HG02623 (cell line): ENCODE measurements around the gene C14orf119.

ENCODE experiments used
- ATAC-seq: cut with Tn5 transposase; IDR thresholded peaks from one replicate; pipeline ENCODE4 v1.9.1; 2021; ENCODE audit warnings: moderate library complexity; ENCODE audit not compliant: unreplicated experiment

The C14orf119 gene

GRCh38 chr14:23124337-23124954 is 29.1 kb downstream of the C14orf119 start:
- no peak for ATAC-seq

GRCh38 chr14:23125011-23125410 is 29.7 kb downstream of the C14orf119 start:
- no peak for ATAC-seq

DNA sequence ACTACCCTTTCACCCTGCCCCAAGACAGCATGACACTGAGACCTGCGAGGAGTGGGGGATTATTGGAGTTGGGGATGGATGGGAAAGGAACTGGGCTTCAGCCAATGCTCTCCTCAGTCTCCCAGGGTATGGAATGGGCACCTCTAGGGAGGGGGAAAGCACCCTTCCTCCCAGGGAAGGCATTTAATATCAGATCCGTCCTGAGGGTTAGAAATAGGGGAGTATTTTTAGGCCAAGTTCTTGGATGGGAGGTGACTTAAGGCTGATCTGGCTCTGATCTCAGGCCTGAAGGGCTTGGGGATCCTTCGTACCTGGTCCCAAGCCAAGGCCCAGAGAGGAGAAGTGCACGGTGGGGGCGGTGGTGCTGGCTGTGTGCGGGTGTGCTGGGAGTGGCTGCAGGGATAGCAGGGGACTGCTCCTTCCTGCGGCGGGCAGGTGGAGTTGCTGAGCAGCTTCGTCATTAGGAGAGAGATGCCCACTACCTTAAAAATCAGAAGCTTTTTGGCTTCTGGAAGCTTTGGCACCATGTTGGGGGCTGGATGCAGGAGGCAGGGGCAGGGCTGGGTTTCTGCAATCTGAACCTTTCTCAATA is 30.7 kb downstream of the C14orf119 start:
- no peak for ATAC-seq

DNA sequence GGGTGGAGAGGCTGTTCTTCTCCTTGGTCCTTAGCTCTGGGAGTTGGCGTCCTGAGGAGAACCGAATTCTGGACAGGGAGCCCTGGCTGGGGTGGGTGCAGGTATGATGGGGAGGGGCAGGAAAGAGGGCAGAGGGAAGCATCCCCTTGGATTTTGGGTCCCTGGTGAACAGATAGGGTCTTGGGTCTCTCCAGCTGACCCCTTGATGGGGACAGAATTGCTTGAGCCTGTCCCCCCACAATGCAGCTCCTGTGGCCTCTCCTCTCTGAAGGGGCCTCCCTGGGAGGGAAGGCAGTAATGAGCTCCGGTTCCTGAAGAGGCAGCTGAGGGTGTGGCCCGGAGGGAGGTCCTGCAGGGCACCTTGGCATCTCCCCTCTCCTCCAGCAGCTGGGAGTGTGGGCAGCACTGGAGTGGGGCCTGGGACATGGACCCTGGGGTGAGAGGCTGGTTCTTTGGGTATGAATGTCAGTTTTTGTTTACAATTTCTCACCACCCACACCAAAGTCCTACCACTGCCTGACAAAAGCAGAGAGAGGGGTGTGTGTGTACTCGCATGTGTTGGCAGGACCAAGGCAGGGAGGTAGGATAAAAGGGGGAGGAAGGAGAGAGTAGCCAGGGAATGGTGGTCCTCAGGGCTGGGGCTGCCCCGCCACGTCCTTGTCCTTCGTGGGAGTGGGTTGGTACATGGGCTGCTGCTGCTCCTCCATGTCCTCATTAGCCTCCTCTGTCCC is 31.4 kb downstream of the C14orf119 start:
- no peak for ATAC-seq

- ATAC-seq, result no peak
Observed at GRCh38 chr14:23127861-23128260, 32.6 kb downstream of the C14orf119 start.

DNA sequence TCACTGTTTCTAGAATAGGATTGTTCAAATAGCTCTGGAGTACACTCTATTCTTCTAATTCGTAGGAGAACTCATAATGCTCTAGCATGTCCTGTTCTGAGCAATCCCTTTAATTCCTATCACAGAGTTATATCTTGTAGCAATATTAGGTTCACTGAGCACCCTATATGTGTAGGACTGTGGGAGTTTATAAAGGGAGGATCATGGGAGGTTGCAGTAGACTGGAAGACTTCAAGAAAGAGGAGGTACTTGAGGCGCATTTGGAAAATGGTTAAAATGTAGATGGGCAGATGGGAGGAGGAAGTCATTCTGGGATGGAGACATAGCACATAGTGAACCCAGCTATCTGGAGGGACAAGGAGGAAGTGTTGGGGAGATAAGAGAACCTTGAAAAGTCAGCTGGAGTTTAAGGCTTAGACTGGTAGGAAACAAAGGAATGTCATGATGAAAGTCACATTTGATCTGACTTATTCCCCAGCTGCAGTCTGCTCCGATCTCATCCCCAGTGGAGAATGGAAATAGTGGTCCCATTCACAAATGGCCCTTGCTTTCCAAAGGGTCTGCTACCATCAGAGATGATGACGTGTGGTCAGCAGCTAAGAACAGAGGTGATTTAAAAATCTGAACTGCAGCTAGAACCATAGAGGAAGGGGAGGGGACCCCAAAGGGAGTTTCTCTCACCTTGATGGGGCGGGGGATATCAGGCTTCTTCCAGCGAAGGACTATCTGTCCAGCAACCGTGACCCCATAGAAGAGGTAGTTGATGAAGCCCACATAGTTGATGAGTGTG is 33.9 kb downstream of the C14orf119 start:
- no peak for ATAC-seq

- ATAC-seq, result no peak
Observed at GRCh38 chr14:23129759-23130316, 34.5 kb downstream of the C14orf119 start.

DNA sequence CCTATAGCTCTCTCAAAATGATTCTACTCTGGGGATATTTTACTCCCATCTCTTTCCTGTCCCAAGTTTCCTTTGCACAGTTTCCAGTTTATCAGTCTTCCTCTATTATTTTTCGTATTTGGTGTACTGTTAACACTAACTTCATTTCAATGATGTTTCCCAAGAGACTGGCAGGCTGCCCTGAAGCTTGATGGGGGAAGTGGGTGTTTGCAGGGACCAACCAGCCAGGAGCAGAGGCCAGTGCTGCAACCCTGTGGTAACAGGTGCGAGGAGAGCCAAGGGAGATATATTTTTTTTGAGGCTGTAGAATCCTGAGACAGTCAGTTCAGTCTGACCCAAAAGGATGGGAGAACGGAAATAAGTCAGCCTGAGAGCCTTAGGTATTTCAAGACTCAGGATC is 35.6 kb downstream of the C14orf119 start:
- ATAC-seq, result no peak

GRCh38 chr14:23131482-23131881 is 36.2 kb downstream of the C14orf119 start:
- no peak for ATAC-seq

GRCh38 chr14:23132970-23133369 is 37.7 kb downstream of the C14orf119 start:
- ATAC-seq, result no peak

GRCh38 chr14:23136566-23137133 is 41.3 kb downstream of the C14orf119 start:
- no peak for ATAC-seq

- no peak for ATAC-seq
Observed at GRCh38 chr14:23137192-23137812, 42.0 kb downstream of the C14orf119 start.

- no peak for ATAC-seq
Observed at GRCh38 chr14:23137813-23138535, 42.7 kb downstream of the C14orf119 start.

DNA sequence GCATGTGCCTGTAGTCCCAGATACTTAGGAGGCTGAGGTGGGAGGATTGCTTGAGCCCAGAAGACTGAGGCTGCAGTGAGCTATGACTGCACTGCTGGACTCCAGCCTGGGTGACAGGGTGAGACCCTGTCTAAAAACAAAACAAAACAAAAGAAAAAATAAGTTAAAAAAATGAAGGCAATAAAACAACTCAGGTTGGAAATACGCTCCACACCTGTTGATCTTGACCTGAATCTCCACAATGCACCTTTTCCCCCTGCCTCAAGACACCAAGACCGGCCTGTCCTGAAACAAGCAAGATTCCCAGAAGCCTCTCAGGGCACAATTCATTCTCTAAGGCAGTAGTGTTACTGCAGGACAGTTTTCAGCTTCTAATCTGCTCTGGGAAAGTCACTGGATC is 44.6 kb downstream of the C14orf119 start:
- no peak for ATAC-seq

DNA sequence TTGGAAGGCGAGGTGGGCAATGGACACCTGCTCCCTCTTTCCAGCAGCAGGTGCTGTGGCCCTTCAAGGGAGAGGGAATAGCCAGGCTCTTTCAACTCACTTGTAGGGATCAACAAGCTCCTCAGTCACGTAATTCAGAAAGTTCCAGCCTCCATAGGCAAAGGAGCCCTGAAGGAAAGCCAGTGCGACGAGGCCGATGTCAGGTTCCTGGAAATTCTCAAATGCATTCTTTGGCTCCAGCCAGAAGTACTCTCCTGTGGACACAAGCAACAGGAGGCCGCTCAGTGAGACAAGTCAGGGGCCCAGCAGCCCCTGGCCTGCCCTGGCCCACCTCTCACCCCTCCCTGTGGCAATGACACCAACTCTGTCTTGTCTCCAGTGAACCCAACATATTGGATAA is 45.1 kb downstream of the C14orf119 start:
- no peak for ATAC-seq

GRCh38 chr14:23141706-23142444 is 46.6 kb downstream of the C14orf119 start:
- ATAC-seq, result no peak

DNA sequence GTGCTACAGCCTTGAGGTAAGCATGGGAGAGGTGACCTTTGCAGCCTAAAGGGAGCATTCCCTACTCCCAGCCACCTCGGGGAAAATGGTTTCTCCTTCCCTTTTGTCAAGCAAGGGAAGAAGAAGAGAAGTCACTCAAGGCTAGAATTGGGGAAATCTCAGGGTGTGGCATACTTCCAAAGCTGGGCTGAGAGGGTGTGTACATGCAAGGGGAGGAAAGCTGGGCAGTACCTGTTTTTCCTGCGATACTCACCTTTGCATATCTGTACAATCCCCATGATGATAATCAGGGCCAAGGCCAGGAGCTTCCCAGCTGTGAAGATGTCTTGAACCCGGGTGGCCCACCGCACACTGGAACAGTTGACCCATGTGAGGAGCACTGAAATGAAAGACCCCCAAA is 47.5 kb downstream of the C14orf119 start:
- no peak for ATAC-seq

GRCh38 chr14:23143911-23144310 is 48.6 kb downstream of the C14orf119 start:
- no peak for ATAC-seq

DNA sequence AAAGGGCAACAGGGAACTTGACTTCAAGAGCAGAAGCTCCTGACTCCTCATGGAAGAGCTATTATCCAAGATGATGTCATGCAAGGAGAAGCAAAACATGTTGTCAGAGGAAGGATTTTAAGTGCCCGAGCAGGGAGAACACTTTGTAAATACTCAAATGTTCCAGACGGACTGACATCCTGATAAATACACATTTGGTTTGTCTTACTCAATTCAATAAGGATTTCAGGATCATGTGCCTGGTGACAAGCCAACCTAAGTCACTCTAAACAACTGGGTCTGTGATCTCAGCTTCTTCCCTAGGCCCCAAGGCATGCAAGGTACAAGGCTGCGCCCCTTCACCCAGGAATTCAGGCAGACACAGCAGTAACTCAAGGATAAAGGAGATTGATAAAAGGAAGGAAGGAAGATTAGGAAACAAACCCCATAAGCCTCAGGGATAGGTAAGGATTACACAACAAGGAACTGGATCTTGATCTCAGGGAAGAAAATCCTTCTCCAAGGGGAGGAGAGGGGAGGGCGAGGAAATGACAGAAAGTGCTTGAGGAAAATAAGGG is 50.6 kb downstream of the C14orf119 start:
- no peak for ATAC-seq
